ENCODE results near the gene TRIM61. TPM values are rescaled to one million over a fixed set of nuclear protein-coding genes. Genes with fewer than 3 reads are reported as not detected.
"Not testable (repeated sequence)": the region's sequence is repeated elsewhere in the genome, so short reads cannot be mapped to it uniquely, and the experiment has no call there.

TRIM61 gene
- total RNA-seq, 2 experiments from 2014 or later: 1.1 to 1.2 TPM

DNA sequence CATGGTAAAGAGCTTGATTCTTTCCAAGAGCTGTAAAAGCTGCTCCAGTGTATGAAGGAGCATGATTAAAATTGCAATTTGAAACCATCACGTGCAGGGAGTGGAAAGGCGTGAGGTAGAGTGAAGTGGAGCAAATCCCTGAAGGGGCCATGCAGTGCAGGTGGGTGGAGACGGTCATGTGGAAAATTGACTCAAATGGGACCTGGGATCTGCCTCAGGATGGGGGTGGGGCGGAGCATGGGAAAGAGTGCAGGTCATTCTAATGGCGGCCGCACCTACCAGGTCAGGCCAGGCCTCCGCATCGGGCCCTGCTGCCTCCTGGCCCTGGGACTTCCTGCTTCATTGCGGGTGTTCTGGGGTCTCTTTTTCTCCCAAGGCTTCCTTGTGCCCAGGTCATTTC lies 29.0 kb upstream of the TRIM61 start:
- Mint-ChIP-seq H3K27ac (no peak overlapping the region), H3K27me3 (peaks cover 4% of the 10 kb centered on the region), H3K9me3 (no peaks in the 10 kb centered on the region), H3K4me1 (ENCODE audit: low read depth) (peaks cover 12% of the 10 kb centered on the region), H3K36me3 (ENCODE audit: low read depth) (no peaks in the 10 kb centered on the region), H3K4me3 (no peak overlapping the region)
- POLR2A ChIA-PET: no interaction called here
- TF ChIP-seq, protein P1, sequence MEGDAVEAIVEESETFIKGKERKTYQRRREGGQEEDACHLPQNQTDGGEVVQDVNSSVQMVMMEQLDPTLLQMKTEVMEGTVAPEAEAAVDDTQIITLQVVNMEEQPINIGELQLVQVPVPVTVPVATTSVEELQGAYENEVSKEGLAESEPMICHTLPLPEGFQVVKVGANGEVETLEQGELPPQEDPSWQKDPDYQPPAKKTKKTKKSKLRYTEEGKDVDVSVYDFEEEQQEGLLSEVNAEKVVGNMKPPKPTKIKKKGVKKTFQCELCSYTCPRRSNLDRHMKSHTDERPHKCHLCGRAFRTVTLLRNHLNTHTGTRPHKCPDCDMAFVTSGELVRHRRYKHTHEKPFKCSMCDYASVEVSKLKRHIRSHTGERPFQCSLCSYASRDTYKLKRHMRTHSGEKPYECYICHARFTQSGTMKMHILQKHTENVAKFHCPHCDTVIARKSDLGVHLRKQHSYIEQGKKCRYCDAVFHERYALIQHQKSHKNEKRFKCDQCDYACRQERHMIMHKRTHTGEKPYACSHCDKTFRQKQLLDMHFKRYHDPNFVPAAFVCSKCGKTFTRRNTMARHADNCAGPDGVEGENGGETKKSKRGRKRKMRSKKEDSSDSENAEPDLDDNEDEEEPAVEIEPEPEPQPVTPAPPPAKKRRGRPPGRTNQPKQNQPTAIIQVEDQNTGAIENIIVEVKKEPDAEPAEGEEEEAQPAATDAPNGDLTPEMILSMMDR (IDR thresholded peaks at IDR 0.05): no peak
- intact Hi-C loops (cut with micrococcal nuclease): no loop called here
- CTCF ChIA-PET: interaction anchor here (0.6 kb wide), 1 partner anchor 51 kb away, joined by 3 read pairs; no protein-coding TSS in a partner anchor
- ATAC-seq (no peak), DNase-seq (no peak)

DNA sequence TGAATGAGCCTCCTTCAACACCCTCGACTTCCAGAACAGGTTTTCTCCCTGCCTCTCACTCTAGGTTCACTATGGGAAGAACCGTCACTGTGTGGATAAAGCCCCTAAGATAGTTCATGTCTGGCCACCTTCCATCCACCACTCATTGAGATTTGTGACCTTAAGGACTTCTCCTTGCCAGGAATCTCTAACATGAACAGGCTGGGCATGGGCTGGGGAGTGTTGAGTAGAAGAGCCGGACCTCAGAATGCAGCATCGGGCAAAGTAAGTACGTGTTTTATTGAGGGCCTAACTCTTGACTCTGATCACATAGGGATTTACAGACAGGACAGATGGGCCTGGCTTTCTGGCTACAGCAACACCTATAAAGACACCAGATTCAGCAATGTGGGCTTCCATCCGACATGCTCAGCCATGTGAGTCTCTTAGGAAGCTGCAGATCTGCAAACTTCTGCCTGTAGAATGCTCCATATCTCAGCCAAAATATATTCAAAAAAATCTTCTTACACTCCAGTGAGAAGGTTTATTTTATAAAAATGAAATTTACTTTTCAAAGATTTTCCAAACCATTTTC lies 28.0 kb upstream of the TRIM61 start:
- no peak overlapping the region for H3K4me3 Mint-ChIP-seq
- POLR2A ChIA-PET: interaction anchor here (0.6 kb wide), 1 partner anchor 12 kb away, joined by 3 read pairs; no protein-coding TSS in a partner anchor
- intact Hi-C loops (cut with micrococcal nuclease): no loop called here
- TF ChIP-seq, protein P1 (IDR thresholded peaks at IDR 0.05): no peak
- peaks cover 12% of the 10 kb centered on the region for H3K4me1 Mint-ChIP-seq (ENCODE audit: low read depth)
- ATAC-seq (no peak), DNase-seq (no peak)
- peaks cover 4% of the 10 kb centered on the region for H3K27me3 Mint-ChIP-seq
- no peaks in the 10 kb centered on the region for H3K36me3 Mint-ChIP-seq (ENCODE audit: low read depth)
- H3K9me3 Mint-ChIP-seq: no peaks in the 10 kb centered on the region
- CTCF ChIA-PET: no interaction called here
- no peak overlapping the region for H3K27ac Mint-ChIP-seq

DNA sequence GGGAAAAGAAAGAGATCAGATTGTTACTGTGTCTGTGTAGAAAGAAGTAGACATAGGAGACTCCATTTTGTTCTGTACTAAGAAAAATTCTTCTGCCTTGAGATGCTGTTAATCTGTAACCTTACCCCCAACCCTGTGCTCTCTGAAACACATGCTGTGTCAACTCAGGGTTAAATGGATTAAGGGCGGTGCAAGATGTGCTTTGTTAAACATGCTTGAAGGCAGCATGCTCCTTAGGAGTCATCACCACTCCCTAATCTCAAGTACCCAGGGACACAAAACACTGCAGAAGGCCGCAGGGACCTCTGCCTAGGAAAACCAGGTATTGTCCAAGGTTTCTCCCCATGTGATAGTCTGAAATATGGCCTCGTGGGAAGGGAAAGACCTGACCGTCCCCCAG lies 24.5 kb upstream of the TRIM61 start:
- H3K4me3 Mint-ChIP-seq; DNase-seq; H3K27me3 Mint-ChIP-seq; ATAC-seq; H3K9me3 Mint-ChIP-seq; H3K36me3 Mint-ChIP-seq (ENCODE audit: low read depth); intact Hi-C loops (cut with micrococcal nuclease); CTCF ChIA-PET; H3K27ac Mint-ChIP-seq; H3K4me1 Mint-ChIP-seq (ENCODE audit: low read depth); POLR2A ChIA-PET: not testable (repeated sequence)

DNA sequence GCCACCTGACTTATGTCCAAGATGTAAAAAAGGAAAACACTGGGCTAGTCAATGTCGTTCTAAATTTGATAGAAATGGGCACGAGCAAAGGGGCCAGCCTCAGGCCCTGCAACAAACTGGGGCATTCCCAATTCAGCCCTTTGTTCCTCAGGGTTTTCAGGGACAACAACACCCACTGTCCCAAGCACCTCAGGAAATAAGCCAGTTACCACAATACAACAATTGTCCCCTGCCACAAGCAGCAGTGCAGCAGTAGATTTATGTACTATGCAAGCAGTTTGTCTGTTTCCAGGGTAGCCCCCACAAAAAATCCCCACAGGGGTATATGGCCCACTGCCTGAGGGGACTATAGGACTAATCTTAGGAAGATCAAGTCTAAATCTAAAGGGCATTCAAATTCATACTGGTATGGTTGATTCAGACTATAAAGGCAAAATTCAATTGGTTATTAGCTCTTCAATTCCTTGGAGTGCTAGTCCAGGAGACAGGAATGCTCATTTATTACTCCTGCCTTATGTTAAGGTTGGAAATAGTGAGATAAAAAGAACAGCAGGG lies 21.1 kb upstream of the TRIM61 start:
- H3K27me3 Mint-ChIP-seq; H3K4me1 Mint-ChIP-seq (ENCODE audit: low read depth); ATAC-seq; POLR2A ChIA-PET; H3K27ac Mint-ChIP-seq; CTCF ChIA-PET; H3K36me3 Mint-ChIP-seq (ENCODE audit: low read depth); intact Hi-C loops (cut with micrococcal nuclease); H3K4me3 Mint-ChIP-seq; DNase-seq; H3K9me3 Mint-ChIP-seq: not testable (repeated sequence)

DNA sequence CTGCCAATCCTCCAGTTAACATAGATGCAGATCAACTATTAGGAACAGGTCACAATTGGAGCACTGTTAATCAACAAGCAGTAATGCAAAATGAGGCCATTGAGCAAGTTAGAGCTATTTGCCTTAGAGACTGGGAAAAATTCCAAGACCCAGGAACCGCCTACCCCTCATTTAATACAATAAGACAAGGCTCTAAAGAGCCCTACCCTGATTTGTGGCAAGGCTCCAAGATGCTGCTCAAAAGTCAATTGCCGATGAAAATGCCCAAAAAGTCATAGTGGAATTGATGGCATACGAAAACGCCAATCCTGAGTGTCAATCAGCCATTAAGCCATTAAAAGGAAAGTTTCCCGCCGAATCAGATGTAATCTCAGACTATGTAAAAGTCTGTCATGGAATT lies 20.5 kb upstream of the TRIM61 start:
- Mint-ChIP-seq H3K36me3 (ENCODE audit: low read depth) (no peaks in the 10 kb centered on the region), H3K4me3 (no peak overlapping the region), H3K27ac (no peak overlapping the region), H3K27me3 (peaks cover 4% of the 10 kb centered on the region), H3K9me3 (no peaks in the 10 kb centered on the region), H3K4me1 (ENCODE audit: low read depth) (no peaks in the 10 kb centered on the region)
- POLR2A ChIA-PET: no interaction called here
- intact Hi-C loops (cut with micrococcal nuclease): no loop called here
- TF ChIP-seq, protein P1 (IDR thresholded peaks at IDR 0.05): no peak
- CTCF ChIA-PET: no interaction called here
- ATAC-seq (no peak), DNase-seq (no peak)

DNA sequence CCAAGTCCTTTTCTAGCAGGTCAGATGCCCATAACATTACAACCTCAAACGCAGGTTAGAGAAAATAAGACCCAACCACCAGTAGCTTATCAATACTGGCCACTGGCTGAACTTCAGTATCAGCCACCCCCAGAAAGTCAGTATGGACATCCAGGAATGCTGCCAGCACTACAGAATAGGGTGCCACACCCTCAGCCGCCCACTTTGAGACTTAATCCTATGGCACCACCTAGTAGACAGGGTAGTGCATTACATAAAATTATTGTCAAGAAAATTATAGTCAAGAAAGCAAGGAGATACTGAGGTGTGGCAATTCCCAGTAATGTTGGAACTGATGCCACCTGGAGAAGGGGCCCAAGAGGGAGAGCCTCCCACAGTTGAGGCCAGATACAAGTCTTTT lies 19.9 kb upstream of the TRIM61 start:
- ATAC-seq: no peak
- no peaks in the 10 kb centered on the region for H3K4me1 Mint-ChIP-seq (ENCODE audit: low read depth)
- intact Hi-C loops (cut with micrococcal nuclease): no loop called here
- no peaks in the 10 kb centered on the region for H3K36me3 Mint-ChIP-seq (ENCODE audit: low read depth)
- no peaks in the 10 kb centered on the region for H3K9me3 Mint-ChIP-seq
- TF ChIP-seq, protein P1 (IDR thresholded peaks at IDR 0.05): no peak
- ChIA-PET CTCF (no interaction called here), POLR2A (no interaction called here)
- no peak overlapping the region for H3K27ac Mint-ChIP-seq
- H3K27me3 Mint-ChIP-seq: peaks cover 4% of the 10 kb centered on the region
- H3K4me3 Mint-ChIP-seq: no peak overlapping the region
- no peak for DNase-seq

DNA sequence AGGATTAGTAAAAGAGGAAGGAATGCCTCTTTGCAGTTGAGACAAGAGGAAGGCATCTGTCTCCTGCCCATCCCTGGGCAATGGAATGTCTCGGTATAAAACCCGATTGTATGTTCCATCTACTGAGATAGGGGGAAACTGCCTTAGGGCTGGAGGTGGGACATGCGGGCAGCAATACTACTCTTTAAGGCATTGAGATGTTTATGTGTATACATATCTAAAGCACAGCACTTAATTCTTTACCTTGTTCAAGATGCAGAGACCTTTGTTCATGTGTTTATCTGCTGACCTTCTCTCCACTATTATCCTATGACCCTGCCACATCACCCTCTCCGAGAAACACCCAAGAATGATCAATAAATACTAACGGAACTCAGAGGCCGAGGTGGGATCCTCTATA lies 18.7 kb upstream of the TRIM61 start:
- H3K27ac Mint-ChIP-seq; H3K27me3 Mint-ChIP-seq; intact Hi-C loops (cut with micrococcal nuclease); ATAC-seq; CTCF ChIA-PET; H3K36me3 Mint-ChIP-seq (ENCODE audit: low read depth); H3K9me3 Mint-ChIP-seq; POLR2A ChIA-PET; DNase-seq; H3K4me3 Mint-ChIP-seq; H3K4me1 Mint-ChIP-seq (ENCODE audit: low read depth): not testable (repeated sequence)

DNA sequence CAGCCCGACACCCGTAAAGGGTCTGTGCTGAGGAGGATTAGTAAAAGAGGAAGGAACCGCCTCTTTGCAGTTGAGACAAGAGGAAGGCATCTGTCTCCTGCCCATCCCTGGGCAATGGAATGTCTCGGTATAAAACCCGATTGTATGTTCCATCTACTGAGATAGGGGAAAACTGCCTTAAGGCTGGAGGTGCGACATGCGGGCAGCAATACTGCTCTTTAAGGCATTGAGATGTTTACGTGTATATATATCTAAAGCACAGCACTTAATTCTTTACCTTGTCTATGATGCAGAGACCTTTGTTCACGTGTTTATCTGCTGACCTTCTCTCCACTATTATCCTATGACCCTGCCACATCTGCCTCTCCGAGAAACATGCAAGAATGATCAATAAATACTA lies 13.3 kb upstream of the TRIM61 start:
- H3K4me1 Mint-ChIP-seq (ENCODE audit: low read depth); H3K9me3 Mint-ChIP-seq; intact Hi-C loops (cut with micrococcal nuclease); H3K4me3 Mint-ChIP-seq; ATAC-seq; POLR2A ChIA-PET; CTCF ChIA-PET; H3K27ac Mint-ChIP-seq; DNase-seq; H3K36me3 Mint-ChIP-seq (ENCODE audit: low read depth); H3K27me3 Mint-ChIP-seq: not testable (repeated sequence)

All from activated CD8-positive, alpha-beta T cell treated with anti-CD3 and anti-CD28 coated beads for 36 hours (primary cell).